ENCODE data around the gene ADARB2.
"Not testable (repeated sequence)": the region's sequence is repeated elsewhere in the genome, so short reads cannot be mapped to it uniquely, and the experiment has no call there.

Gene ADARB2

GRCh38 chr10:1464881-1465417 is 272.4 kb downstream of the ADARB2 start:
- no peak for DNase-seq (ENCODE audit: low spot score)

- DNase-seq (ENCODE audit: low spot score), result not testable (repeated sequence)
These were observed 273.4 kb downstream of the ADARB2 start for GRCh38 chr10:1463971-1464370.

DNA sequence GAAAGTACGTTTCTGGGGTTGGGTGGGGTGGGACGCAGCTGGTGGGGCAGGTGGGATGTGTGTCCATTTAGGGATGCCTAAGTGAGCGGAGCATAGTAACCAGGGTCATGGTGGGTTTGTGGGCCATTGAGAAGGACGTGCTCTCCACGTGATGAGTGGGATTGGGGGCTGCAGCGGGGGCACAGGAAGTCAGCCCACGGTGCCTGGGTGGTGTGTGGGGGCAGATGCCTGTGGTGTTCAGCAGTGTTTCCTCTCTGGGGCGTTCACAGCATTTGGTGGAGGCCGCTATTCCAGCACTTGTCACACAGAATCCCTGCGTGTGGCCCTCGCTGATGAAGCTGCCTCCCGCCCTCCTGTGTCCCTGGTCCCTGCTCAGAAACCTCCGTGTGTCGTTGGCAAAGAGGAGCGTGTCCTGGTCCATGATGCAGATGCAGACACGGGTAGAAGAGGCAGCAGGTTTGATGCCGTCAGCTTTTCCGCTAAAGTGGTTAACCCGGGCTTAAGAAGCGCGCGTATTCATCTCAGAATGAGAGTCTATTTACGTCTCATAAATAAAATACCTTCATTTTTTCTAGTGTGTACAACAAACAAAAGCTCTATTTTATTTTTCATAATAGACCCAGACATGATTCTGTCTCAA is 274.2 kb downstream of the ADARB2 start:
- DNase-seq (ENCODE audit: low spot score), result no peak

- DNase-seq (ENCODE audit: low spot score), result no peak
These were observed 274.8 kb downstream of the ADARB2 start for GRCh38 chr10:1462521-1462920.

DNA sequence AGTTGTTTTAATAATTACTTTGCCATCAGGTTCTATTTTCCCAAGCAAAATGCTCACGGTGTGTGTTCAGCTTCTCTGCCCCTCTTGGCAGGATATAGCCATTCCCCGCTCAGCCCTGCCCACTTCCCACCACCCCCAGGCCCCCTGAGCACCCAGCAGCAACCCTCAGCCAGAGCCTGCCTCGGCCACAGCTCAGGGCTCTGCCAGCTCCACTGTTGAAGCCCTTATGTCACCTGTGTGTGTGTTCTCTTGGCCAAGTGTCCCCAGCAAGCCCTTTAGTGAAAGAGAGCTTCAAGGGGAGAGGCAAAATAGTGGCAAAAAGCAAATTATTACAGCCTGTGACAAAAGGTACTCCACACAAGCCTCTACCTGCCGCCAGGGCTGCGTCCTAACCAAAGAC is 275.3 kb downstream of the ADARB2 start:
- no peak for DNase-seq (ENCODE audit: low spot score)

GRCh38 chr10:1461016-1461415 is 276.3 kb downstream of the ADARB2 start:
- DNase-seq (ENCODE audit: low spot score), result no peak

DNA sequence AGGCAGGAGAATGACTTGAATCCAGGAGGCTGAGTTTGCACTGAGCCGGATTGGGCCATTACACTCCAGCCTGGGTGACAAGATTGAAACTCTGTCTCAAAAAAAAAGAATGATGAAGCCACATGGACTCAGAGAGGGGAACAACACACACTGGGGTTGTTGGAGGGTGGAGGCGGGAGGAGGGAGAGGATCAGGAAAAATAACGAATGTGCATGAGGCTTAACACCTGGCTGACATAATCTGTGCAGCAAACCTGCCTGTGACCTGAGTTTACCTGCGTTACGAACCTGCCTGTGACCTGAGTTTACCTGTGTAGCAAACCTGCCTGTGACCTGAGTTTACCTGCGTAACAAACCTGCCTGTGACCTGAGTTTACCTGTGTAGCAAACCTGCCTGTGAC is 277.7 kb downstream of the ADARB2 start:
- not testable (repeated sequence) for DNase-seq (ENCODE audit: low spot score)

GRCh38 chr10:1454951-1455350 is 282.4 kb downstream of the ADARB2 start:
- no peak for DNase-seq (ENCODE audit: low spot score)

DNA sequence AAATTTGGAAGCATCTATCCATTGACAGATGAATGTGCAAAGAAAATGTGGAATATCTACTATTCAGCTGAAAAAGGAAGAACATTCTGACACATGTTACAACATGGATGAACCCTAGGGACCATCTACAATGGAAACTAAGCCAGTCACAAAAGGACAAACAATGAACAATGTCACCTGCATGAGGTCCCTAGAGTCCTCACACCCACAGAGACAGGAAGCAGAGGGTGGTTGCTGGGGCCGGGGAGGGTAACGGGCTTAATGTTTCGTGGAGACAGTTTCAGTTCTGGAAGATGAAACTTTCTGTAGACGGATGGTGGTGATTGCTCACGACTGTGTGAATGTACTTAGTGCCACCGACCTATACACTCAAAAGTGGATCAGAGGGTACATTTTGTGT is 282.9 kb downstream of the ADARB2 start:
- no peak for DNase-seq (ENCODE audit: low spot score)

DNA sequence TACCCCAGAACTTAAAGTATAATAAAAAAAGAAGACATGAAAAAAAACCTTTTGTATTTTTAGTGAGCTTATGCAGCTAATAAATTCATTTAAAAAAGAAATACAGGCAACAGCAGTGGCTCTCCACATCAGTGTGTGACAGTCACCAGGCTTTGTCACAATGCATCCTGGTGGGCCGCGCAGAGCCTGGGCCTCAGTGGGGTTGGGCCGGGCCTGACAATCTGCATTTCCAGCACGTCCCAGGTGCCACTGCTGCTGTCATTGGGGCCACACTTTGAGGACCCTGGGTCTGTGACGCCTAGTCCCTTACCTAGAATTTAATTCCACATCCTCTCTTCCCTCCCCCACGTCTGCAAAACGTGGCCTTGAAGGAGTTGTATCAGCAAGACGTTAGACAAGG is 284.5 kb downstream of the ADARB2 start:
- DNase-seq (ENCODE audit: low spot score), result no peak

DNA sequence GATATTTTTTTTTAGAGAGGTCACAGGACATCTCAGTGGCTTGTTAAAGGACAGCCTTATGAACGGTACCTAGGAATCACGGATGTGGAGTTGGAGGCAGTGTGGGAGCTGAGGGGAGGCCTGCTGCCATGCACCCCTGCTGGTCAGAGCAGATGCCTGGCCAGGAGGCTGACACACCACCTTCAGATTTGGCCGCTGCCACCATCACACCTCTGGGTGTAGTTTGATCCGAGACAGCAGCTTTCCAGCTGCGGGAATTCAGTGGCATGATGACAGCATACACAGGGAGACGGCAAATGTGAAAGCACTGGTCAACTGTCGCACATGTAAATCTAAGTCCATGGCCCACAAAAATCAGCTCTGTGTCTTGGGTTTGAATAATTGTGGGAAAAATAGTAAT is 285.4 kb downstream of the ADARB2 start:
- no peak for DNase-seq (ENCODE audit: low spot score)

DNA sequence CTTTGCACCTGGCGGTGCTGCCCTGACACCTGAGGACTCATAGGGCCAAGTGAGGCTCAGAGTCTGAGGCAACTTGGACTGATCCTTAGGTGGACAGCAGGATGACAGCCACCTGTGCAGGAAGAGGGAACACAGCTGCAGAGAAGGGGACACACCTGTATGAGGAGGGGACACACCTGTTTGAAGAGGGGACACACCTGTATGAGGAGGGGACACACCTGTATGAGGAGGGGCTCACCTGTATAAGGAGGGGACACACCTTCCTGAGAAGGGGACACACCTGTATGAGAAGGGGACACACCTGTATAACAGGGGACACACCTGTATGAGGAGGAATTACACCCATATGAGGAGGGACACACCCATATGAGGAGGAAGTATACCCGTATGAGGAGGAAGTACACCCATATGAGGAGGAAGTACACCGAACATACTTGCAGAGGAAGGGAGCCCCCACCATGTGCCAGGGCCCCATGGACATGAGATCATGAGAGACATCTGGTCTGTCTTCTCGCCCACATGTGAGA is 285.9 kb downstream of the ADARB2 start:
- DNase-seq (ENCODE audit: low spot score), result no peak

DNA sequence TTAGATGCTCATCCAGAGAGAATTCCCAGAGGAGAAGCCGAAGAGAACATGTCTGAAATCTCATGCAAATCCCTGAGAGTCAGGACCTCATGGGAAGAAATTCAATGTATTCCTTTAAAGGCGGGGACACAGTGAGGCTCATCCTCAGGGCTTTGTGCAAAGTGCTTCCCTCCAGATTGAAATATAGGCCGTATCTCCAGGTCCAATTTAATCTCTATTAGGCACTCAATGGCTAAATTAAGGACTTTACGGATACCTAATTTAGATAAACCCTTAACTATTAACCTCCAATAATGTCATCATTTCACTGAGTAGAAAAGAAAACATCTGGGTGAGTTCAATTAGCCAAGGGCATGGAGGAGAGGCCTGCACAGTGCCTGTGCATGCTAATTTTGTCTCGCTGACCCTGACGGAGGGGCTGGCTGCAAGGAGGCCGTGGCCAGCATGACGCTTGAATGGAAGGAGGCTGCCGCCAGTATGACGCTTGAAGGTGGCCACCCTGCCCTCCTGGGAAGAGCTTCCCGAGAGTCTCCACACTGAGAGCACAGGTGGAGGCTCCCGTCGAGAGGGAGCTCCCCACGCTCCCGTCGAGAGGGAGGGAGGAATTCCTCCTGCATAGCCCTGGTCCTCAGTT is 287.6 kb downstream of the ADARB2 start:
- DNase-seq (ENCODE audit: low spot score), result no peak

DNA sequence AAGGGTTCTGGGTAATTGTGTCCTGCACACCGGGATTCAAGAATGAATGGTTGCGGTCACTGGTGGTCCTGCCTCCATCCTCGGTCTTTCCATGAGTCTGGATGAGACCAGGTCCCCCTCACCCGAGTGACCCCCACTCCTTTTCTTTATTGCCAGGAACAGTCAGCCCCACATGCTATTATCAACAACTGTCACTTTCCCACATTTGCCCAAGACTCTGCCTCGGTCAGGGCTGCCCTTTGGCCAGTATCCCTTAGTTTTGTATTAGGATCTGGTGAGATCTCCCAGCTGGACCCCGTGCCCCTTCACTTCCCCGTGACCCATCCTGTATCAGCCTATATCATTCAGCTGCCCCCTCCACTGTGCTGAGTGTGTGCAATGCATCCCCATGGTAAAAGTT is 288.3 kb downstream of the ADARB2 start:
- DNase-seq (ENCODE audit: low spot score), result no peak

- no peak for DNase-seq (ENCODE audit: low spot score)
These were observed 288.9 kb downstream of the ADARB2 start for GRCh38 chr10:1448252-1448930.

DNA sequence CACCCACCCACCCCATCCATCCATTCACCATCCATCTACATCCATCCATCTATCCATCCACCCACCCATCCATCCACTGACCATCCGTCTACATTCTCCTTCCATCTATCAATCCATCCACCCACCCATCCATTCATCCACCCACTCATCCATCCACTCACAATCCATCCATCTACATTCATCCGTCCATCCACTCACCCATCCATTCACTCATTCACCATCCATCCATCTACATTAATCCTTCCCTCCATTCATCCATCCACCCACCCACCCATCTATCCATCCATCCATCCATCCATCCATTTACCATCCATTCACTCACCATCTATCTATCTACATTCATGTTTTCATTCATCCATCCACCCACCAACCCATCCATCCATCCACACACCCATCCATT is 292.5 kb downstream of the ADARB2 start:
- DNase-seq (ENCODE audit: low spot score), result no peak

GRCh38 chr10:1440897-1441296 is 296.4 kb downstream of the ADARB2 start:
- no peak for DNase-seq (ENCODE audit: low spot score)

DNA sequence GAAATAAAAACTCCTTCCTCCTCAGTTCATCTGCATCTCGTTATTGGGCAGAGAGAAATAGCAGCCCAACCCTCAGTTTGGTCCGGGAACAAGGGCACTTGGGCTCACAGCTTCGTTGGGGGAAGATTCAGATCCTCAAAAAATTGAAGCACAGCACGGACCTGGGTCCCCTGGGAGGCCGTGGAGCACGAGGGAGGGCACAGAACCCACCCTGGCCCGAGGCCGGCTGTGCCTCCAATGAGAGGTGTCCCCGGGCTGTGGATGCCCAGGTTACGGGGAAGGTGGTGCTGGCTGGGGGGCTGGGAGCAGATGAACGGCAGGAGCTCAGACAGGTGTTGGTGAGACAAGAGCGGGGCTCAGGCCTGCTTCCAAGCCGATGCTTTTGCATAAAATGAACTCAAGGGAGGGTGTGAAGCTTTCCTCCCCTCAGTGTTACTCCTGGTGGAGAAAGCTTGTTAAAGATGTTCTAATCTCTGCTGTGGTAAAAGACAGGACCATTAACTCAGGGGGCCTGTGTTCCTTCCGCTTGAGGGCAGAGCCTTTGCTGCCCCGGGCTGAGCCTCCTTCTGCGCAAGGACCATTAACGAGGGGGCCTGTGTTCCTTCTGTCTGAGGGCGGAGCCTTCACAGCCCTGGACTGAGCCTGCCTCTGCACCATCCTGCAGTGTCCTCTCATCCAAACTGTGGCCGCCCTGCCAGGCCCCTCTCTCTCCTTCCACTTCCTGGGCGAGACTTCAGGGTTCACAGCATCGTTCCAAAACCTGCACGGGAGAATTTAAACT is 302.2 kb downstream of the ADARB2 start:
- DNase-seq (ENCODE audit: low spot score), result no peak

DNA sequence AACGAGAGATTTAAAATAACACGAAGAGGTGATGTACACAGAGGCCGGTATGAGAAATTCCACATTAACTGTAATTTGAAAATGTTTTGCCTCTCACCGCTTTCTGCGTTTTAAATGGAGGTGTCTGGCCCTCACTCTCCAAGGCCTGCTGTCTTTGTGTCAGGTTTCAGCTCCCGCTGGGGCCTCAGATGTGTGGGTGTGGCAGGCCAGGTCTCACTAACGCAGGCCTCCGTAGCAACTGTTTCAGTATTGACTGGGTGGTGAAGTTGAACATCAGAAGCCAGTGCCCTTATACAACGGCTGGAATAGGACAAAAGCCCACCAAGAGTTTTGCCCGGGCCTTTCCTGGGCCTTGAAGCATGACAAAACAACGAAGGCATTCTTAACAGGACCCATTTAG is 303.1 kb downstream of the ADARB2 start:
- no peak for DNase-seq (ENCODE audit: low spot score)

DNA sequence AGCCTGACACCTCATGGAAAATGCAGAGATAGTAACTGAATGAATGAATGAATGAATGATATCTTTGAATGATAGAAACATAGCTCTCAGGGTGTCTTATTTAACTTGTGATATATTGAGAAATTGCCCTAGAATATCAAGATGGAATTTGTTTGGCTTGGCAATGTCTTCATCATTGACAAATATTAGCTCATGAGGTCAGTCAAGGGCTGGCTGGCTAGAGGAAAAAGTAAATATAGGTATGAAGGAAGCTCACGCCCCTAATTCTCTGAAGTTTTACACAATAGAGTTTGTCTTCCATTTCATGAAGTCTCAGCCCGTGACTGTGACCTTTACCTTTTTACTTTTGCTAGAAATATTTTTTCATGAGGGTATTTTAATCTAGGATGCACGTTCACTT is 305.2 kb downstream of the ADARB2 start:
- no peak for DNase-seq (ENCODE audit: low spot score)

DNA sequence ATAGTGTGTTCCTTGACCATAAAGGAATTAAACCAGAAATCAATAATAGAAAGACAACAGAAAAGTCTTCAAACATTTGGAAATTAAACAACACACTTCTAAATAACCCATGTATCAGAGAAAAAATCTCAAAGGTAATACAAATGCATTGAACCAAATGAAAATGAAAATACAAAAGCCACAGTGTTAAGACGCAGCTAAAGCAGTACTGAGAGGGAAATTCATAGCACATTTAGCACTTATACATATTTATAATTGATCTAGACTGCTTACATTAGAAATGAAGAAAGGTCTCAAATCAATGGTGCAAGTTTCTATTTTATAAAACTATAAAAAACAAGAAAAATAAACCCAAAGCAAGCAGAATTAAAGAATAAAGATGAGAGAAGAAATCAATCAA is 306.1 kb downstream of the ADARB2 start:
- no peak for DNase-seq (ENCODE audit: low spot score)

DNA sequence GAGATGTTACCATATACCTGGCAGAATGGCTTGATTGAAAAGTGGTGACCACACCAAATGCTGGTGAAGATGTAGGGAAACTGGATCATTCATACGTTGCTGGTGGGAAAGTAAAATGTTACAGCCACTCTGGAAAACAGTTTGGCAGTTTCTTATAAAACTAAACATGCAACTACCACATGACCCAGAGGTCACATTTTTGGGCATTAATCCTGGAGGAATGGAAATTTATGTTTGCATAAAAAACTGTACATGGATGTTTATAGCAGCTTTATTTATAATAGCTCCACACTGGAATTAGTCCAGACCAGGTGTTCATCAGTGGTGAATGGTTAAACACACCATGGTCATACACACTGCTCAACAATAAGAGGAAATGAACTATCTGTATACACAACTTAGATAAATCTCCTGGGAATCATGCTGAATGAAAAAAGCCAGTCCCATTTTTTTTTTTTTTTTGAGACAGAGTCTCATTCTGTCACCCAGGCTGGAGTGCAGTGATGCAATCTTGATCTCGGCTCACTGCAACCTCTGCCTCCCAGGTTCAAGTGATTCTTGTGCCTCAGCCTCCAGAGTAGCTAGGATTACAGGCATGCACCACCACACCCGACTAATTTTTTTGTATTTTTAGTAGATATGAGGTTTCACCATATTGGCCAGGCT is 309.7 kb downstream of the ADARB2 start:
- not testable (repeated sequence) for DNase-seq (ENCODE audit: low spot score)

Data from cerebellar cortex (tissue), 1 donor.